Measurements from ENCODE around the gene LYAR. TPM values are rescaled to one million over a fixed set of nuclear protein-coding genes. Genes with fewer than 3 reads are reported as not detected.
"Not testable (repeated sequence)": the region's sequence is repeated elsewhere in the genome, so short reads cannot be mapped to it uniquely, and the experiment has no call there.

LYAR gene
- total and polyA plus RNA-seq, 7 donors: 3.6 to 19.9 (median 14.3) TPM

GRCh38 chr4:4254666-4255065 is 35.3 kb downstream of the LYAR start:
- Histone ChIP-seq H3K4me1 (no peaks in the 10 kb centered on the region), H3K36me3 (no peaks in the 10 kb centered on the region), H3K27me3 (peaks cover 0 to 3% (median 0%) of the 10 kb centered on the region in 3 donors), H3K9me3 (no peaks in the 10 kb centered on the region), H3K27ac (no peak overlapping the region), H3K4me3 (no peak overlapping the region)
- no peak for DNase-seq
- WGBS, 2 donors: 53 to 78% methylated on average over 6 of the region's 6 CpGs
- intact Hi-C loops (cut with DNase I): loop anchor here (5.0 kb wide), 1 partner anchor 83 kb away; no protein-coding TSS in a partner anchor
- TF ChIP-seq POLR2AphosphoS5 (IDR thresholded peaks at IDR 0.05) (no peak), EP300 (IDR thresholded peaks at IDR 0.05) (no peak), POLR2A (IDR thresholded peaks at IDR 0.05) (no peak)
- TF ChIP-seq, protein P1, sequence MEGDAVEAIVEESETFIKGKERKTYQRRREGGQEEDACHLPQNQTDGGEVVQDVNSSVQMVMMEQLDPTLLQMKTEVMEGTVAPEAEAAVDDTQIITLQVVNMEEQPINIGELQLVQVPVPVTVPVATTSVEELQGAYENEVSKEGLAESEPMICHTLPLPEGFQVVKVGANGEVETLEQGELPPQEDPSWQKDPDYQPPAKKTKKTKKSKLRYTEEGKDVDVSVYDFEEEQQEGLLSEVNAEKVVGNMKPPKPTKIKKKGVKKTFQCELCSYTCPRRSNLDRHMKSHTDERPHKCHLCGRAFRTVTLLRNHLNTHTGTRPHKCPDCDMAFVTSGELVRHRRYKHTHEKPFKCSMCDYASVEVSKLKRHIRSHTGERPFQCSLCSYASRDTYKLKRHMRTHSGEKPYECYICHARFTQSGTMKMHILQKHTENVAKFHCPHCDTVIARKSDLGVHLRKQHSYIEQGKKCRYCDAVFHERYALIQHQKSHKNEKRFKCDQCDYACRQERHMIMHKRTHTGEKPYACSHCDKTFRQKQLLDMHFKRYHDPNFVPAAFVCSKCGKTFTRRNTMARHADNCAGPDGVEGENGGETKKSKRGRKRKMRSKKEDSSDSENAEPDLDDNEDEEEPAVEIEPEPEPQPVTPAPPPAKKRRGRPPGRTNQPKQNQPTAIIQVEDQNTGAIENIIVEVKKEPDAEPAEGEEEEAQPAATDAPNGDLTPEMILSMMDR (IDR thresholded peaks at IDR 0.05): no peak

DNA sequence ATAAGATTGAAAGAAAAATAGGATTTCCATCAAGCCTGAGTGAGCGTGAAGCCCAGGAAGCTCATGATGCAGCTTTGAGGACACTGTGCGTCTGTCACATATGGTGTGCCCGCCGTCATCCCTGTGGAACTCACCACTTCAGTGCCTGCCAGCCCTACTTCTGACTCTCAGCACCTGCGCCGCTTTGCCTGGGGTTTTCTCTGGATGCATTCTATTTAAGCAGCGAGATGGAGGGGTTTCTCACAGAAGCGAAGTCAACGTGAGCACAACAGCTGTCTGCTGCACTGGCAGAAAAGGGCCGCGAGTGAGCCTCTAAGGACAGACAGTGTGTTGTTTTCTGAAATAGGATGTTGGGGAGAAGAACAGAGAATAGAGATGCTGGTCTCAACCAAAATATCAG is 35.8 kb downstream of the LYAR start:
- no peak overlapping the region for H3K27ac ChIP-seq
- H3K9me3 ChIP-seq: no peaks in the 10 kb centered on the region
- WGBS, 2 donors: 87 to 89% methylated on average over 11 of the region's 11 CpGs
- no peaks in the 10 kb centered on the region for H3K36me3 ChIP-seq
- TF ChIP-seq EP300 (IDR thresholded peaks at IDR 0.05) (no peak), POLR2AphosphoS5 (IDR thresholded peaks at IDR 0.05) (no peak), POLR2A (IDR thresholded peaks at IDR 0.05) (no peak)
- TF ChIP-seq, protein P1 (IDR thresholded peaks at IDR 0.05): no peak
- no peak overlapping the region for H3K4me3 ChIP-seq
- intact Hi-C loops (cut with DNase I): loop anchor here (5.0 kb wide), 1 partner anchor 83 kb away; no protein-coding TSS in a partner anchor
- peaks cover 0 to 3% (median 0%) of the 10 kb centered on the region in 3 donors for H3K27me3 ChIP-seq
- H3K4me1 ChIP-seq: peaks cover 0 to 2% (median under 1%) of the 10 kb centered on the region in 4 donors
- no peak for DNase-seq

GRCh38 chr4:4249866-4250265 is 40.1 kb downstream of the LYAR start:
- WGBS, 2 donors: 73 to 87% methylated on average over 8 of the region's 8 CpGs
- no peak for DNase-seq
- Histone ChIP-seq H3K36me3 (peaks cover 3 to 13% (median 7%) of the 10 kb centered on the region in 4 donors), H3K27ac (no peak overlapping the region), H3K4me1 (peaks cover 0 to 26% (median 24%) of the 10 kb centered on the region in 4 donors), H3K9me3 (no peaks in the 10 kb centered on the region), H3K4me3 (no peak overlapping the region), H3K27me3 (no peaks in the 10 kb centered on the region)
- no peak for TF ChIP-seq POLR2A (IDR thresholded peaks at IDR 0.05)
- no peak for TF ChIP-seq POLR2AphosphoS5 (IDR thresholded peaks at IDR 0.05)
- TF ChIP-seq, protein P1 (IDR thresholded peaks at IDR 0.05): no peak
- TF ChIP-seq EP300 (IDR thresholded peaks at IDR 0.05): no peak
- intact Hi-C loops (cut with DNase I): loop anchor here (2.0 to 5.0 kb wide), 4 partner anchors 42 to 293 kb away; partner anchors contain the start of genes LYAR, STX18 and ZBTB49

DNA sequence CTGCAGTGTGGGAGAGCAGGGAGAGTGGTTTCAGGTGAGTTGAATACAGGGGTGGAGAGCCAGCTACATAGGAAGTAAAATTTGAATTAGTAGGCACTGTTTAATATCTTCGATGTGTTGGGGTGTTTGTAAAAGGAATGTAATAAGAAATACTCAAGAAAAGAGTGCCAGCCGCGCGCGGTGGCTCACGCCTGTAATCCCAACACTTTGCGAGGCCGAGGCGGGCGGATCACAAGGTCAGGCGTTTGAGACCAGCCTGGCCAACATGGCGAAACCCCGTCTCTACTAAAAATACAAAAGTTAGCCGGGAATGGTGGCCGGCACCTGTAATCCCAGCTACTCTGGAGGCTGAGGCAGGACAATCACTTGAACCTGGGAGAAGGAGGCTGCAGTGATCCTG is 40.6 kb downstream of the LYAR start:
- Histone ChIP-seq H3K36me3 (peaks cover 8 to 18% (median 10%) of the 10 kb centered on the region in 4 donors), H3K4me1 (peaks cover 0 to 26% (median 24%) of the 10 kb centered on the region in 4 donors), H3K27ac (peak overlapping the region in 3 of 4 donors; percentile 90 to 92 (median 92))
- not testable (repeated sequence) for H3K4me3 ChIP-seq, H3K27me3 ChIP-seq, DNase-seq, H3K9me3 ChIP-seq
- 94 to 96% methylated on average over 15 of the region's 15 CpGs for WGBS, 2 donors
- intact Hi-C loops (cut with DNase I): loop anchor here (2.0 to 5.0 kb wide), 3 partner anchors 43 to 293 kb away; partner anchors contain the start of genes LYAR, STX18 and ZBTB49

DNA sequence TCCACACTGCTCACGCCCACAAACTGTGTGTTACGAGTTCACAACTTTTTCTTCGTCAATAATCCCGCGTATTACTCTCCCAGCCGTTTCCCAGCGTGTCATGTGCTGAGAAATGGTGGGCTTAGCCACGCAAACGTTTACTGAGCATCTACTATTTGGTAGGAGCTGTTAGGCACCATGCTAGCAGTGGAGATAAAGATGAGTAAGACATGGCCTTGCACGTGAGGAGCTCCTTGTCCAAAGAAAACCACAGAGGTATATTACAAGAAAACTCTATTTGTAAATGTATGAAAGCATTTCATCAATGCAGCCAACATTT is 41.1 kb downstream of the LYAR start:
- TF ChIP-seq POLR2A (IDR thresholded peaks at IDR 0.05) (no peak), EP300 (IDR thresholded peaks at IDR 0.05) (no peak), POLR2AphosphoS5 (IDR thresholded peaks at IDR 0.05) (no peak)
- TF ChIP-seq, protein P1 (IDR thresholded peaks at IDR 0.05): no peak
- H3K4me3 ChIP-seq: peak overlapping the region; percentile 58 to 86 (median 73)
- no peaks in the 10 kb centered on the region for H3K27me3 ChIP-seq
- no peak for DNase-seq
- no peaks in the 10 kb centered on the region for H3K9me3 ChIP-seq
- peaks cover 0 to 26% (median 24%) of the 10 kb centered on the region in 4 donors for H3K4me1 ChIP-seq
- peak overlapping the region; percentile 90 to 92 (median 92) for H3K27ac ChIP-seq
- intact Hi-C loops (cut with DNase I): loop anchor here (2.0 to 5.0 kb wide), 3 partner anchors 43 to 294 kb away; partner anchors contain the start of genes LYAR, STX18 and ZBTB49
- peaks cover 8 to 23% (median 15%) of the 10 kb centered on the region in 4 donors for H3K36me3 ChIP-seq
- 8 to 25% methylated on average over 10 of the region's 10 CpGs for WGBS, 2 donors

Measured in sigmoid colon (tissue), 7 donors.